Caco-2 (cell line): Measurements from ENCODE around the gene MIR17HG. TPM values are rescaled to one million over a fixed set of nuclear protein-coding genes. Genes with fewer than 3 reads are reported as not detected.

Source experiments
- BruUV-seq: library from RNA; stranded (reverse); fragments of 400-500 nt; replicated peaks from 2 replicates; lab custom pipeline; 2021; lab: Mats Ljungman, UMichigan
- CTCF ChIA-PET: fragments of 300-600 bp; sonication (Branson Sonifier 250); formaldehyde crosslinking; loops from one replicate; lab custom pipeline; 2022; ENCODE audit warnings: antibody characterized with exemption; lab: Charles Lee
- POLR2A ChIA-PET: fragments of 300-600 bp; sonication (Branson Sonifier 250); formaldehyde crosslinking; loops from one replicate; lab custom pipeline; 2022; ENCODE audit warnings: antibody characterized with exemption; lab: Charles Lee
- DNase-seq, 2 experiments: peaks; one replicate each; pipeline versions ENCODE4 v3.0.0 to v3.0.0-alpha.2; 2020 to 2022
- H3K27me3 ChIP-seq: replicated peaks from 2 replicates; pipeline ENCODE4 v1.6.0; 2011; ENCODE audit warnings: low read length; ENCODE audit not compliant: control insufficient read depth, insufficient read depth
- H3K36me3 ChIP-seq: 2 replicates; pipeline ENCODE4 v1.5.1; 2011; ENCODE audit warnings: low read length; ENCODE audit not compliant: control insufficient read depth, insufficient read depth
- H3K4me1 ChIP-seq: fragments of 250-450 bp; sonication (Bioruptor Pico); 2 replicates; pipeline ENCODE4 v1.5.1; 2020; ENCODE audit warnings: mild to moderate bottlenecking
- H3K4me3 ChIP-seq: 2 replicates; pipeline ENCODE4 v1.5.1; 2011; ENCODE audit warnings: low read depth, mild to moderate bottlenecking, control low read depth, low read length
- H3K9me3 ChIP-seq: fragments of 250-450 bp; sonication (Bioruptor Pico); 2 replicates; pipeline ENCODE4 v1.5.1; 2020; ENCODE audit warnings: mild to moderate bottlenecking, moderate library complexity
- H3K27ac Mint-ChIP-seq: one replicate; pipeline ENCODE4 v1.8.0; 2022; ENCODE audit warnings: mixed read lengths; ENCODE audit not compliant: unreplicated experiment
- H3K27me3 Mint-ChIP-seq: one replicate; pipeline ENCODE4 v1.8.0; 2022; ENCODE audit warnings: mixed read lengths; ENCODE audit not compliant: insufficient read depth, unreplicated experiment
- H3K36me3 Mint-ChIP-seq: one replicate; pipeline ENCODE4 v1.8.0; 2022; ENCODE audit warnings: mild to moderate bottlenecking, mixed read lengths; ENCODE audit not compliant: insufficient read depth, unreplicated experiment
- H3K4me1 Mint-ChIP-seq: one replicate; pipeline ENCODE4 v1.8.0; 2022; ENCODE audit warnings: low read depth, mixed read lengths; ENCODE audit not compliant: unreplicated experiment
- H3K4me3 Mint-ChIP-seq: one replicate; pipeline ENCODE4 v1.8.0; 2022; ENCODE audit warnings: mild to moderate bottlenecking, moderate library complexity, mixed read lengths; ENCODE audit not compliant: unreplicated experiment
- H3K9me3 Mint-ChIP-seq: one replicate; pipeline ENCODE4 v1.8.0; 2022; ENCODE audit warnings: mixed read lengths; ENCODE audit not compliant: unreplicated experiment
- intact Hi-C: fragments of 100-400 bp; cut with micrococcal nuclease; formaldehyde crosslinking; loops from one replicate; pipeline ENCODE4 v1.10.0; 2022; ENCODE audit not compliant: unreplicated experiment
- total RNA-seq: library from RNA; stranded (reverse); gene quantifications from 2 replicates; pipeline ENCODE4 v1.2.3, GENCODE V29; 2022
- TF ChIP-seq, protein P1 (sequence below), 2 experiments: fragments of 200-600 bp in 1 of 2; IDR thresholded peaks; 1 replicate in 1 of 2; 2 replicates in 1 of 2; pipeline versions ENCODE4 v1.5.1 to v1.8.0; 2011 to 2022; ENCODE audit warnings: antibody characterized with exemption in 1 of 2, control low read depth in 1 of 2, inconsistent platforms in 1 of 2, low read depth in 1 of 2, low read length in 1 of 2, mild to moderate bottlenecking in 1 of 2, moderate library complexity in 1 of 2; ENCODE audit not compliant: insufficient read depth in 1 of 2, severe bottlenecking in 1 of 2, unreplicated experiment in 1 of 2

Gene MIR17HG
- total RNA-seq, 1 experiment from 2014 or later, result 16.6 TPM

DNA sequence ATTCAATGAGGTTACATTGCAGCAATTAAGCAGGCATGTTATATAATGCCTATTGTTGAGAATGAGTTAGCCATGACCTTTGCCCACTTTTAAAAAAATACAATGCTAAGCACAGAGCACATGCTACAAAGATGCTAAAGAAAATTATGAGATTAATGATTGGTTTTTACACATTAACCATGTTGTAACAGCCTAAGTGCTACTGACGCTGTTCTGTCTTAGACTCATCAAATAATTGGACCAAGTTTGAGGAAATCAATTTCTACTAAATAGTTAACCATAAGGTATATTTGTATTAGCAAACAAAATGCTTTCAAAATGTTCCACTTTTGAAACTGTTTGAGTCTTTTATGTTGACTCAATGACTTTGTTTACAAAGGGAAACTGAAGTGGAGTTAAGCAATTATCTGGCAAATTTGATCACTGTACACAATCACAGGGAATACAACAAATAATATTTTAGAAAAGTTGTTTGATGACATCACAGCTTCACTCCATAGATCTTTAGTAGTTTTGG lies 14.3 kb downstream of the MIR17HG start:
- BruUV-seq, result no TSS peak
- intact Hi-C loops, result no loop called here

DNA sequence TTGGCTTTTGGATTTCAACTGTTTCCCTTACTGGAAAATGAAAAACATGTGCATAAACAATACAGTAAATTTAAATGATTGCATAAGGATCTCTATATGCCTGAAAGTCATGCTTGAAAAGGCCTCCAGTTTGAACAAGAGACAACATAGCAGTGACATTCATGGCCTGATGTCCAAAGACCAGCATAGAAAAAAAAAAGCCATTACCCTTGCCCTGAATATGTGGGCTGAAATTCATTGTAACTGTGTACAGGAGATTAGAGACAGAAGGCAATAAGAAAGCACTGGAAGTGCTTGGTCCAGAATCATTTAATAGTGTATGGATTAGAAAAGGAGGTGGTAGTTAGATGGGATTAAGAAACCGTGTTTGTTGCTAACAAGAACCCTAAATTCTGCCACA lies 15.4 kb downstream of the MIR17HG start:
- Mint-ChIP-seq H3K9me3 (no peaks in the 10 kb centered on the region), H3K4me3 (no peak overlapping the region), H3K27me3 (no peaks in the 10 kb centered on the region), H3K36me3 (peaks cover 30% of the 10 kb centered on the region), H3K4me1 (peaks cover 10% of the 10 kb centered on the region), H3K27ac (no peak overlapping the region)
- no peaks in the 10 kb centered on the region for H3K27me3 ChIP-seq
- H3K4me1 ChIP-seq, result peaks cover 4% of the 10 kb centered on the region
- no peaks in the 10 kb centered on the region for H3K36me3 ChIP-seq
- no peak for DNase-seq
- POLR2A ChIA-PET, result no interaction called here
- BruUV-seq, result no TSS peak
- TF ChIP-seq, protein P1, sequence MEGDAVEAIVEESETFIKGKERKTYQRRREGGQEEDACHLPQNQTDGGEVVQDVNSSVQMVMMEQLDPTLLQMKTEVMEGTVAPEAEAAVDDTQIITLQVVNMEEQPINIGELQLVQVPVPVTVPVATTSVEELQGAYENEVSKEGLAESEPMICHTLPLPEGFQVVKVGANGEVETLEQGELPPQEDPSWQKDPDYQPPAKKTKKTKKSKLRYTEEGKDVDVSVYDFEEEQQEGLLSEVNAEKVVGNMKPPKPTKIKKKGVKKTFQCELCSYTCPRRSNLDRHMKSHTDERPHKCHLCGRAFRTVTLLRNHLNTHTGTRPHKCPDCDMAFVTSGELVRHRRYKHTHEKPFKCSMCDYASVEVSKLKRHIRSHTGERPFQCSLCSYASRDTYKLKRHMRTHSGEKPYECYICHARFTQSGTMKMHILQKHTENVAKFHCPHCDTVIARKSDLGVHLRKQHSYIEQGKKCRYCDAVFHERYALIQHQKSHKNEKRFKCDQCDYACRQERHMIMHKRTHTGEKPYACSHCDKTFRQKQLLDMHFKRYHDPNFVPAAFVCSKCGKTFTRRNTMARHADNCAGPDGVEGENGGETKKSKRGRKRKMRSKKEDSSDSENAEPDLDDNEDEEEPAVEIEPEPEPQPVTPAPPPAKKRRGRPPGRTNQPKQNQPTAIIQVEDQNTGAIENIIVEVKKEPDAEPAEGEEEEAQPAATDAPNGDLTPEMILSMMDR (IDR thresholded peaks at IDR 0.05; ENCODE audit: insufficient read depth in 1 of 2, low read depth in 1 of 2, low read length in 1 of 2, severe bottlenecking in 1 of 2, unreplicated experiment in 1 of 2), result no peak
- CTCF ChIA-PET, result no interaction called here
- intact Hi-C loops, result no loop called here
- no peaks in the 10 kb centered on the region for H3K9me3 ChIP-seq
- H3K4me3 ChIP-seq, result no peak overlapping the region

More for the DNA sequence above, 14.3 kb downstream of the MIR17HG start:
- no peaks in the 10 kb centered on the region for H3K36me3 ChIP-seq
- no peaks in the 10 kb centered on the region for H3K9me3 Mint-ChIP-seq
- peaks cover 4% of the 10 kb centered on the region for H3K4me1 ChIP-seq
- no peaks in the 10 kb centered on the region for H3K27me3 ChIP-seq
- ChIA-PET POLR2A (no interaction called here), CTCF (no interaction called here)
- H3K36me3 Mint-ChIP-seq, result peaks cover 41% of the 10 kb centered on the region
- H3K4me3 ChIP-seq, result no peak overlapping the region
- H3K4me3 Mint-ChIP-seq, result no peak overlapping the region
- TF ChIP-seq, protein P1 (IDR thresholded peaks at IDR 0.05; ENCODE audit: insufficient read depth in 1 of 2, low read depth in 1 of 2, low read length in 1 of 2, severe bottlenecking in 1 of 2, unreplicated experiment in 1 of 2), result no peak
- no peak for DNase-seq
- H3K27me3 Mint-ChIP-seq, result no peaks in the 10 kb centered on the region
- peaks cover 18% of the 10 kb centered on the region for H3K4me1 Mint-ChIP-seq
- H3K9me3 ChIP-seq, result no peaks in the 10 kb centered on the region
- H3K27ac Mint-ChIP-seq, result no peak overlapping the region

DNA sequence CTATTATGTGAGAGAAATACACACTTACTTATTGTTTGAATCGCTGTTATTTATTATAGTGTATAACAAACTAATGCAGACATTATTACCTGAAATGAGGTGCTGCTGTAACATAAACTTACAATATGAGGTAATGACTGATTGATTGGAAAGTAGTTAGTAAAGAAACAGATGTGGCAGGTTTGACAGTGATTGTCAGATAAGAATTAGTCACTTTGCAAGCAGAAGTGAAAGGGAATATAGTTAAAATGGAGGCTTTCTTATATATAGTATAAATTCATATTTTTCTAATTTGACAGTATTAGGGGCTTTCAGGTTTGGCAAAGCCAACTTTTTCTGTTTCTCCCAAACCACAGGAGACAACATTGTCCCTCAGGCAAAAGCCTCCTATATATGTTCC lies 20.6 kb downstream of the MIR17HG start:
- H3K9me3 ChIP-seq, result no peaks in the 10 kb centered on the region
- Mint-ChIP-seq H3K4me3 (no peak overlapping the region), H3K36me3 (peaks cover 6% of the 10 kb centered on the region), H3K27me3 (no peaks in the 10 kb centered on the region), H3K27ac (no peak overlapping the region), H3K9me3 (no peaks in the 10 kb centered on the region), H3K4me1 (no peaks in the 10 kb centered on the region)
- ChIA-PET POLR2A (no interaction called here), CTCF (no interaction called here)
- no peaks in the 10 kb centered on the region for H3K27me3 ChIP-seq
- TF ChIP-seq, protein P1 (IDR thresholded peaks at IDR 0.05; ENCODE audit: insufficient read depth in 1 of 2, low read depth in 1 of 2, low read length in 1 of 2, severe bottlenecking in 1 of 2, unreplicated experiment in 1 of 2), result no peak
- no peaks in the 10 kb centered on the region for H3K36me3 ChIP-seq
- intact Hi-C loops, result no loop called here
- no peak overlapping the region for H3K4me3 ChIP-seq
- no TSS peak for BruUV-seq
- H3K4me1 ChIP-seq, result 0 out of 2 replicates have a peak, but pooled peaks cover 3% of the 10 kb centered on the region
- DNase-seq, result no peak
